Measurements from ENCODE around the gene EVA1C. TPM values are rescaled to one million over a fixed set of nuclear protein-coding genes. Genes with fewer than 3 reads are reported as not detected.

EVA1C gene
- total and polyA plus RNA-seq, 9 of the 15 experiments (the other 6 are each of a cell fraction or from before 2014, with no cell fraction given), result 0.22 TPM; not detected in 8

DNA sequence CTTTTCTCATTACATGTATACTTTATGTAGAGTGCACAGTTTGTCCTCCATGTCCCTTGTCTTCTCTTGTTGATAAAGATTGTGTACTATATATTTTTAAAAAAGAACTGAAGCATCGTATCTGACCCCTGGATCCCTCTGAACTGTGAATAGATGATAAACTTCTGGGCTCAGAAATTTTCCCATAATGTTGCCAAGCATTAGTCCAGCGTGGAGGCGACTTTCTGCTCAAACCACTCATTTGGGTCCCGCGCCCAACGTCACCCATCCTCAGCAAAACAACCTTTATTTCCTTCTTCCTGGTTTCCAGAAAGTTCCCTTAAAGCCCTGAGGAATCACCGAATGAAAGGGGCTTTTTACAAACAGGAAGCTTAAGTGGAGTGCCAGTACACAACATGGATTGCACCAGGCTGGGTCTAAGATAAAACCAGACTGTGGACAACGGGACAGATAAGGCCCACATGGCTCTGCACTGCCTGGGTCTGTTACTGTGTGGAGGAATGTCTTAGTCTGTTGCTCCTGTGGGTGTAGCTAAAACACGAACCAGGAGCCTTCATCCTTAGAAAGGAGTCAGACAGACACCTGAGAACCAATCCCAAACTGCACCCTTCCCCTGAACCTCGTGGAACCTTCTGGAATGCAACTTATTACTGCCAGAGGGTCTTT is 15.6 kb downstream of the EVA1C start (continued):
- TF ChIP-seq, protein P1, sequence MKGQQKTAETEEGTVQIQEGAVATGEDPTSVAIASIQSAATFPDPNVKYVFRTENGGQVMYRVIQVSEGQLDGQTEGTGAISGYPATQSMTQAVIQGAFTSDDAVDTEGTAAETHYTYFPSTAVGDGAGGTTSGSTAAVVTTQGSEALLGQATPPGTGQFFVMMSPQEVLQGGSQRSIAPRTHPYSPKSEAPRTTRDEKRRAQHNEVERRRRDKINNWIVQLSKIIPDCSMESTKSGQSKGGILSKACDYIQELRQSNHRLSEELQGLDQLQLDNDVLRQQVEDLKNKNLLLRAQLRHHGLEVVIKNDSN (CRISPR knock-in tag; IDR thresholded peaks at IDR 0.05), result no peak
- no peak for TF ChIP-seq TEAD2 (tag; IDR thresholded peaks at IDR 0.05)
- no peak for TF ChIP-seq BRF1 (IDR thresholded peaks at IDR 0.05; ENCODE audit: borderline replicate concordance, extremely low read depth, insufficient read length)
- TF ChIP-seq, protein P2, sequence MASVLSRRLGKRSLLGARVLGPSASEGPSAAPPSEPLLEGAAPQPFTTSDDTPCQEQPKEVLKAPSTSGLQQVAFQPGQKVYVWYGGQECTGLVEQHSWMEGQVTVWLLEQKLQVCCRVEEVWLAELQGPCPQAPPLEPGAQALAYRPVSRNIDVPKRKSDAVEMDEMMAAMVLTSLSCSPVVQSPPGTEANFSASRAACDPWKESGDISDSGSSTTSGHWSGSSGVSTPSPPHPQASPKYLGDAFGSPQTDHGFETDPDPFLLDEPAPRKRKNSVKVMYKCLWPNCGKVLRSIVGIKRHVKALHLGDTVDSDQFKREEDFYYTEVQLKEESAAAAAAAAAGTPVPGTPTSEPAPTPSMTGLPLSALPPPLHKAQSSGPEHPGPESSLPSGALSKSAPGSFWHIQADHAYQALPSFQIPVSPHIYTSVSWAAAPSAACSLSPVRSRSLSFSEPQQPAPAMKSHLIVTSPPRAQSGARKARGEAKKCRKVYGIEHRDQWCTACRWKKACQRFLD (CRISPR knock-in tag; IDR thresholded peaks at IDR 0.05), result no peak
- TF ChIP-seq PURB (CRISPR knock-in tag; IDR thresholded peaks at IDR 0.05; ENCODE audit: low read depth), result no peak
- peak; percentile 37; the same call in 1 of the 2 replicates for TF ChIP-seq NCOR1 (IDR thresholded peaks at IDR 0.05)
- TF ChIP-seq, protein P3, sequence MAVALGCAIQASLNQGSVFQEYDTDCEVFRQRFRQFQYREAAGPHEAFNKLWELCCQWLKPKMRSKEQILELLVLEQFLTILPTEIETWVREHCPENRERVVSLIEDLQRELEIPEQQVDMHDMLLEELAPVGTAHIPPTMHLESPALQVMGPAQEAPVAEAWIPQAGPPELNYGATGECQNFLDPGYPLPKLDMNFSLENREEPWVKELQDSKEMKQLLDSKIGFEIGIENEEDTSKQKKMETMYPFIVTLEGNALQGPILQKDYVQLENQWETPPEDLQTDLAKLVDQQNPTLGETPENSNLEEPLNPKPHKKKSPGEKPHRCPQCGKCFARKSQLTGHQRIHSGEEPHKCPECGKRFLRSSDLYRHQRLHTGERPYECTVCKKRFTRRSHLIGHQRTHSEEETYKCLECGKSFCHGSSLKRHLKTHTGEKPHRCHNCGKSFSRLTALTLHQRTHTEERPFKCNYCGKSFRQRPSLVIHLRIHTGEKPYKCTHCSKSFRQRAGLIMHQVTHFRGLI (CRISPR knock-in tag; IDR thresholded peaks at IDR 0.05), result no peak
- TF ChIP-seq ZNF316 (IDR thresholded peaks at IDR 0.05), result no peak
- TF ChIP-seq, protein P4, sequence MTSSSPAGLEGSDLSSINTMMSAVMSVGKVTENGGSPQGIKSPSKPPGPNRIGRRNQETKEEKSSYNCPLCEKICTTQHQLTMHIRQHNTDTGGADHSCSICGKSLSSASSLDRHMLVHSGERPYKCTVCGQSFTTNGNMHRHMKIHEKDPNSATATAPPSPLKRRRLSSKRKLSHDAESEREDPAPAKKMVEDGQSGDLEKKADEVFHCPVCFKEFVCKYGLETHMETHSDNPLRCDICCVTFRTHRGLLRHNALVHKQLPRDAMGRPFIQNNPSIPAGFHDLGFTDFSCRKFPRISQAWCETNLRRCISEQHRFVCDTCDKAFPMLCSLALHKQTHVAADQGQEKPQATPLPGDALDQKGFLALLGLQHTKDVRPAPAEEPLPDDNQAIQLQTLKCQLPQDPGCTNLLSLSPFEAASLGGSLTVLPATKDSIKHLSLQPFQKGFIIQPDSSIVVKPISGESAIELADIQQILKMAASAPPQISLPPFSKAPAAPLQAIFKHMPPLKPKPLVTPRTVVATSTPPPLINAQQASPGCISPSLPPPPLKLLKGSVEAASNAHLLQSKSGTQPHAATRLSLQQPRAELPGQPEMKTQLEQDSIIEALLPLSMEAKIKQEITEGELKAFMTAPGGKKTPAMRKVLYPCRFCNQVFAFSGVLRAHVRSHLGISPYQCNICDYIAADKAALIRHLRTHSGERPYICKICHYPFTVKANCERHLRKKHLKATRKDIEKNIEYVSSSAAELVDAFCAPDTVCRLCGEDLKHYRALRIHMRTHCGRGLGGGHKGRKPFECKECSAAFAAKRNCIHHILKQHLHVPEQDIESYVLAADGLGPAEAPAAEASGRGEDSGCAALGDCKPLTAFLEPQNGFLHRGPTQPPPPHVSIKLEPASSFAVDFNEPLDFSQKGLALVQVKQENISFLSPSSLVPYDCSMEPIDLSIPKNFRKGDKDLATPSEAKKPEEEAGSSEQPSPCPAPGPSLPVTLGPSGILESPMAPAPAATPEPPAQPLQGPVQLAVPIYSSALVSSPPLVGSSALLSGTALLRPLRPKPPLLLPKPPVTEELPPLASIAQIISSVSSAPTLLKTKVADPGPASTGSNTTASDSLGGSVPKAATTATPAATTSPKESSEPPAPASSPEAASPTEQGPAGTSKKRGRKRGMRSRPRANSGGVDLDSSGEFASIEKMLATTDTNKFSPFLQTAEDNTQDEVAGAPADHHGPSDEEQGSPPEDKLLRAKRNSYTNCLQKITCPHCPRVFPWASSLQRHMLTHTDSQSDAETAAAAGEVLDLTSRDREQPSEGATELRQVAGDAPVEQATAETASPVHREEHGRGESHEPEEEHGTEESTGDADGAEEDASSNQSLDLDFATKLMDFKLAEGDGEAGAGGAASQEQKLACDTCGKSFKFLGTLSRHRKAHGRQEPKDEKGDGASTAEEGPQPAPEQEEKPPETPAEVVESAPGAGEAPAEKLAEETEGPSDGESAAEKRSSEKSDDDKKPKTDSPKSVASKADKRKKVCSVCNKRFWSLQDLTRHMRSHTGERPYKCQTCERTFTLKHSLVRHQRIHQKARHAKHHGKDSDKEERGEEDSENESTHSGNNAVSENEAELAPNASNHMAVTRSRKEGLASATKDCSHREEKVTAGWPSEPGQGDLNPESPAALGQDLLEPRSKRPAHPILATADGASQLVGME (CRISPR knock-in tag; IDR thresholded peaks at IDR 0.05), result no peak
- TF ChIP-seq BMI1 (IDR thresholded peaks at IDR 0.05; ENCODE audit: low read length), result no peak
- TF ChIP-seq, protein P5, sequence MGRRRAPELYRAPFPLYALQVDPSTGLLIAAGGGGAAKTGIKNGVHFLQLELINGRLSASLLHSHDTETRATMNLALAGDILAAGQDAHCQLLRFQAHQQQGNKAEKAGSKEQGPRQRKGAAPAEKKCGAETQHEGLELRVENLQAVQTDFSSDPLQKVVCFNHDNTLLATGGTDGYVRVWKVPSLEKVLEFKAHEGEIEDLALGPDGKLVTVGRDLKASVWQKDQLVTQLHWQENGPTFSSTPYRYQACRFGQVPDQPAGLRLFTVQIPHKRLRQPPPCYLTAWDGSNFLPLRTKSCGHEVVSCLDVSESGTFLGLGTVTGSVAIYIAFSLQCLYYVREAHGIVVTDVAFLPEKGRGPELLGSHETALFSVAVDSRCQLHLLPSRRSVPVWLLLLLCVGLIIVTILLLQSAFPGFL (CRISPR knock-in tag; IDR thresholded peaks at IDR 0.05), result no peak
- no peak for TF ChIP-seq PHTF2 (CRISPR knock-in tag; IDR thresholded peaks at IDR 0.05)
